GM19240 (cell line): ENCODE results near the gene HMGN4.
"Not testable (repeated sequence)": the region's sequence is repeated elsewhere in the genome, so short reads cannot be mapped to it uniquely, and the experiment has no call there.

Source experiments
- DNase-seq: peaks from one replicate; pipeline ENCODE4 v3.0.0; 2011; ENCODE audit warnings: low spot score; ENCODE audit not compliant: insufficient read length

HMGN4 gene

DNA sequence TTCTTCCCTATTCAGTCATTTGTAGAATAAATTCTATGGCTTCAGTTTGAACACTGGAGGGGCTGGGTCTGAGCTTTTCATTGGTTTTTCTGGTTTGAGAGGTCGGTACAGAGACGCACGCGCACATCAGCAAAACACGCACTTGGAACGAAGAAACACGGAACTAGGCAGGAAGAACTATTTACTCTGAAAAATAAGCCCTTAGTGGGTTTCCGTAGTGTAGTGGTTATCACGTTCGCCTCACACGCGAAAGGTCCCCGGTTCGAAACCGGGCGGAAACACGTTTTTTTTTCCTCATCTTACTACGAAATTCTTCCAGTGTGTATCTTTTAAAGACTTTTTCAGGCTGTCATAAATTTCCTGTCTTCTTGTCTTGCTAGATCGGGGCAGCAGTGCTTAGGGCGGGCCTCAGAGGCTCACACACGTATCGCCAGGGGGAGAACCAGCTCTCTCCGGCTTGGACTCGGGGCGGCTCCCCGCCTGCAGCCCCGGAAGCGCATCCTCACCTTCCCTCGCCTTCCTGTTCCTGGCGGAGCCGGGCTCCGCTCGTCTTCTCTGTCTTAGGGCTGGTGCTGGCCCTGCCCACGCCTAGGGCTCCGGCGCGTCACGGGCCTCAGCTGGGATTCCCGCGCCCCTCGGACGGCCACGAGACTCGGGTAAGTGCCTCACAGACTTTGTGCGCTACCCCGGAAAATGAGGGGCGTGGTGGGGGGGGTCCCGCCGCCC is at the start of gene HMGN4:
HMGN4 (plus strand) TSS at position 521 of the 726 bp plus-strand sequence. CDS start 6,841 bp downstream, outside the sequence.
- no peak for DNase-seq

- DNase-seq, result no peak
These were observed 47.9 kb upstream of the HMGN4 start for GRCh38 chr6:26489996-26490964.

GRCh38 chr6:26491604-26492003 is 46.6 kb upstream of the HMGN4 start:
- no peak for DNase-seq

DNA sequence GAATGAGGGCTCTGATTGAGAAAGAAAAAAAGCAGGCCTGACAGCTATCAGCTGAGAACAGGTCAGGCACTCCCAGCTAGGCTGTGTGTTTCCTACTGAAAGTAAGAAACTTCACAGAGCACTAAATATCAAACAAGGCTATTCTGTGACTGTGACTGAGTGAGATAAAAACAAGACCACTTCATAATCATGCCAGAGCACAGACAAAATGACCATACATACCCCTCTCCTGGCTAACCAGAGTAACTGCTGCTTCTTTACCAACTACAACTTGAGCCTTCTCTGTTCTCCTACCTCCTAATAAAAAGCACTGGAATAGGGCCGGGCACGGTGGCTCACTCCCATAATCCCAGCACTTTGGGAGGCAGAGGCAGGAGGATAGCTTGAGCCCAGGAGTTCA is 44.9 kb upstream of the HMGN4 start:
- DNase-seq, result no peak

DNA sequence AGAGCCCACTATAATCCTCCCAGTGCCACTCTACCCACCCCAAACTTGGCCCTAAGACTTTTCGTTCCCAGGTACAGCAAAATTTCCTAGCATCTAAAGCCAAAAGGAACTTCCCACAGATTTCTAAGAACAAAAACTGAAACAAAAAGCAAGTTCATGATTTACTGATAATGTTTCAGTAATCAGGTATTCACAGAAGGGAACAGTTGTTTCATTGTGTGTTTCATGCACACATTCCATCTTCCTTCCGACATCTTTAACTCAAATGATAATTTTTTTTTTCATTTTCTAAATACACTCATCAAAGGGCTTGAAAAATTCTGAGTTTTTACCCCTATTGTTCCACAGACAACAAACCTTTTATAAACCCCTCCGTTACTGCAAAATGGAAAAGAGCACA is 44.0 kb upstream of the HMGN4 start:
- no peak for DNase-seq

DNA sequence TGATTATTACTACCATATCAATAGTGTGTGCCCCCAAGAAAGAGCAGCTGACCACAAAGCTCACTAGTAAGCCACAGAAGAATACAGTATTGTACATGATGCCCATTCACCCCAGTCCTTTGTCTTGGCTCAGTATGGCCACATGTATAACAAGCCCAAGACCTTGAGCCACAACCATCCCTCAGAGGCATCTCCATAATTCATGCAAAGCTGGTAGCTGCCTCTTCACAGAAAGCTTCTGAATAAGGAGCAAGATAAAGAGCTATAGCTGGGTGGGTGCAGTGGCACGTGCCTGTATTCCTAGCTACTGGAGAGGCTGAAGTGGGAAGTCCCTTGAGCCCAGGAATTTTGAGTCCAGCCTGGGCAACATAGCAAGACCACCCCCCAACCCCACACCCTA is 42.9 kb upstream of the HMGN4 start:
- DNase-seq, result no peak

GRCh38 chr6:26497610-26498009 is 40.6 kb upstream of the HMGN4 start:
- no peak for DNase-seq

GRCh38 chr6:26500102-26500501 is 38.1 kb upstream of the HMGN4 start, which contains the start of gene BTN1A1:
BTN1A1 (plus strand) TSS chr6:26500303; CDS start chr6:26501287, 984 bp downstream.
- no peak for DNase-seq

DNA sequence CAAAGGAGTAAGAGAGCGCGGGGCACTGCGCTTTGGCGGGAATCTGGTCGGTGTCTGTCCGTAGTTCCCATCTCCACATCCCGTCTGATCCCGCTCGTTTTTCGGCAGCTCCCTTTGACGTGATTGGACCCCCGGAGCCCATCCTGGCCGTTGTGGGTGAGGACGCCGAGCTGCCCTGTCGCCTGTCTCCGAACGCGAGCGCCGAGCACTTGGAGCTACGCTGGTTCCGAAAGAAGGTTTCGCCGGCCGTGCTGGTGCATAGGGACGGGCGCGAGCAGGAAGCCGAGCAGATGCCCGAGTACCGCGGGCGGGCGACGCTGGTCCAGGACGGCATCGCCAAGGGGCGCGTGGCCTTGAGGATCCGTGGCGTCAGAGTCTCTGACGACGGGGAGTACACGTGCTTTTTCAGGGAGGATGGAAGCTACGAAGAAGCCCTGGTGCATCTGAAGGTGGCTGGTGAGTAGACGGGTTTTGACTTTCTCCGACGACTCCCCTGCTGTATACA is 36.6 kb upstream of the HMGN4 start:
- DNase-seq, result no peak

- DNase-seq, result no peak
These were observed 36.0 kb upstream of the HMGN4 start for GRCh38 chr6:26502165-26502564.

DNA sequence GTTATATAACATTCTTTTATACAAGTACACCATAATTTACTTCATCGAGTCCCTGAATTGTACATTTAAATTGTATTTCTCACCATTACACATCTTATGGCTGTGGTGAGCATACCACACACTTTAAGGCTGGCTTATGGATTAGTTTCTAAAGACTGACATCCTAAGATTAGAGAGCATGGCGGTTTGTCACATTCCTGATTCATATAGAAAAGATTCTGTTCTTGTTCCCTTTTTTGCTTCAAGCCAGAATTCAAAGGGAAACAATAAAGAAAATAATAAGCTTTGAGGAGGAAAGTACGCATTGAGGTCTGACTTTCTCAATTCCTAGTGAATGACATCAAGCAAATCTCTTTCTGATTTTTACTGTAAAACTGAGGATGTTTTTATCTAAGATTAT is 35.5 kb upstream of the HMGN4 start:
- DNase-seq, result no peak

GRCh38 chr6:26507658-26508057 is 30.5 kb upstream of the HMGN4 start:
- no peak for DNase-seq

DNA sequence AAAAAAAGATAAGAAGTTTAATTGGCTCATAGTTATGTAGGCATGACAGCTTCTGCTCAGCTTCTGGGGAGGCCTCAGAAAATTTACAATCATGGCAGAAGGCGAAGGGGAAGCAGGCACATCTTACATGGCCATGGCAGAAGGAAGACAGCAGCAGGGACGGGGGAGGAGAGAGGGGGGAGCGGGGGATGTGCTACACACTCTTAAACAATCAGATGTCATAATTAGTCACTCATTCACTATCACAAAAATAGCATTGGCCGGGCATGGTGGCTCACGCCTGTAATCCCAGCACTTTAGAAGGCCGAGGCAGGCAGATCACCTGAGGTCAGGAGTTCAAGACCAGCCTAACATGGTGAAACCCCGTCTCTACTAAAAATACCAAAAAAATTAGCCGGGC is 27.1 kb upstream of the HMGN4 start:
- DNase-seq, result not testable (repeated sequence)

DNA sequence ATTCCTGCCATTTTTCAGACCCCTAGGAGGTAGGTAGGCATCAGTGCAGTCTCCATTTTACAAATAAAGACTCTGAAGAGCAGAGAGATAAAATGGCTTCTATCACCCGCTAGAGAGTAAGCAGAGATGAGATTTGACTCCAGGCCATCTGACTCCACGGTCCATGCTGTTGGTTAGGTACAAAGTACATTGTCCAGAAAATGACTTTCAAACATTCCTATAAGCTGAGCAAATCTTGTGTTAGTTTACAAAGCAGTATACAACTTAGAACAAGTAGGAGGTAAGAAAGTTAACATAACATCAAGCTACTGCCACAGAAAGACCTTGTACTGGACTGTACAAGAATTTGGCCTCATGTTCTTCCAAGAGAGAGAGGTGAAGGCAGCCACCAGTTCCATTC is 23.2 kb upstream of the HMGN4 start:
- no peak for DNase-seq

GRCh38 chr6:26516481-26517427 is 21.4 kb upstream of the HMGN4 start:
- no peak for DNase-seq

GRCh38 chr6:26519359-26519758 is 18.8 kb upstream of the HMGN4 start:
- no peak for DNase-seq

GRCh38 chr6:26520237-26520849 is 17.8 kb upstream of the HMGN4 start:
- no peak for DNase-seq

DNA sequence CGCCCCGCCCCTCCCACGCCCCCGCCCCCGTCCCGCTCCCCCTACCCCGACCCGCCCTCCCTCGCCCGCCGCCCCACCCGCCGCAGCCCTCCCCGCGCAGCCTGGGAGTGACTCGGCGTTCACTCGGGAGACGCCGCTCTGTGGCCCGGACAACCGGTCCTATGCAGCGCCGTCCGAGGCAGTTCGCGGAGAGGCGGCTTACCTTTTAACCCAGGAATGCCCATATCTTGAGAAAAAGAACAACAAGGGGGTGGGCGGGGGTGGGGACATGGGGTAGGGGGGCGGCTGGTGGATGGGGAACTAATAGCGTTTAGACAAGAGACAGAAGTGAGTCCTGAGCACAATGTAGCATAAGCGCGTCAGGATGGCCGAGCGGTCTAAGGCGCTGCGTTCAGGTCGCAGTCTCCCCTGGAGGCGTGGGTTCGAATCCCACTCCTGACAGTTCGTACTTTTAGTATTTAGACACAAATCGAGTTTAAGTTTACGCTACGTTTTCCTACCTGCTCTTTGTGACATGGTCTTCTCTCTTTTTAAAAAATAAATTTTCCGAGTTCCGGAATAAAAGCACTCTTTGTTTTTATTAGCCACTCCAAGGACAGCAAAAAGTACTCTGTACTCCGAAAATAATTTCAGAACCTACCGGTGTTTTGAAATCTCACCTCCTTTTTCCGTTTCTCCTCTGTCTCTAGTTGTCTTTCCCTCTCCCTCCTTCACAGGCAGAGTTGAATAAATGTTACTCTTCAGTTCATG is 17.1 kb upstream of the HMGN4 start:
- DNase-seq, result peak; percentile 75

DNA sequence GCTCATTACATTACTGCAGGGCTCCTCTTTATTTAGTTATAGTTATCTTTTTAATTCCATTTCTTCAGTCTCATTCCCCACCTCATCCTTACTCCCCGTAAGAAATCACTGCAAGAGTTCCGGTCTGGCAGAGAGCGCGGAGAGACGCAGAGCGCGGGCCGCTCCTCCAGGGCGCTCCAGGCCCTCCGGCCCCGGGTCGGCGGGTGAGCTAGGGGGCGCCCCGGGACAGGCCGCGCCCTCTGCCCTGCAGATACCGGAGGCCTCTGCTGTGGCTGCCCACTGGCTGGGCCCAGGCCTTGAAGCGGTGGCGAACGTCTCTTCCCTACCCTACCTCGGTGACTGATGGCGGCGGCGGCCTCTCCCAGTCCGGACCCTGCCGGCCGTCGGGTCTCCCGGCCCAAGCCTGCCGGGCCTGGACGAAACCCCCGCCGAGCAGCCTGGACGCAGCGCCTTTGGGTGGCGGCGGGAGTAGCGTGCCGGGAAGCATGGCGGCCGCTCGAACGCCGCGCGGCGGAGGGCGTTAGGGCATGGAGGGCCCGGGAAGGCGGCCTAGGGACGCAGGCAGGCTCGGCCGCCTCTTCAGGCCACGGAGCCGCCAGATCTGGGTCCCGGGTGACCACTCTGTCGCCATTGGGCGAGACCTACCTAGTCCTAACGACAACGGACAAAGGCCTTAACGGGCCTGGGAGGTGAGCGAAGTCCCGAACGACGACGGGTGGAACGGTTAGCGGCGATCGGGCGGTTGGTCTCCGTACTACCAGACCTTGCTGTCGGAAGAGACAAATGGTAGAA is 16.4 kb upstream of the HMGN4 start:
- DNase-seq, result no peak
